Measurements from ENCODE around the gene AHSP.
"Not testable (repeated sequence)": the region's sequence is repeated elsewhere in the genome, so short reads cannot be mapped to it uniquely, and the experiment has no call there.

AHSP gene

DNA sequence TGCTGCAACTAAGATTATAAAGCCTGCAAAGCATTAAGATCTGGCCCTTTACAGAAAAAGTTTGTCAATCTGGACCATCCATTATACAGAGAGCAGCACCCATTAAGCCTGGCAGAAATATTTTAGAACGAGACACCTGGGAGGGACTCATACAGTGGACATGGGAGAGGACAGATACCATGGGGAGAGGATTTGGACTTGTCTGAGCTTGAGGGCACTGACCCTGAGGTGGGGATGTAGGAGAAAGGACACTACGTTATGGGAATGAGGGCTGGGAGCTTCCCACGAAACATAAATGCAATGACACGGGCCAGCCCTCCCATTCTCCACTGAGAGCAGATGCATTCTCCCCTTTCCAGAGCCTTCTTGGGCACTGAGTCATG lies 25.7 kb upstream of the AHSP start:
- Histone ChIP-seq H3K27ac (ENCODE audit: low read length) (no peak overlapping the region), H3K4me1 (ENCODE audit: control insufficient read depth in 1 of 2, insufficient read depth in 2 of 2, low read length in 2 of 2) (peaks cover 3 to 9% of the 10 kb centered on the region in 2 donors), H3K9me3 (ENCODE audit: control insufficient read depth in 1 of 2, low read length in 2 of 2) (no peaks in the 10 kb centered on the region), H3K36me3 (ENCODE audit: control insufficient read depth in 1 of 2, insufficient read depth in 2 of 2, low read length in 2 of 2) (peaks cover 26 to 32% of the 10 kb centered on the region in 2 donors), H3K27me3 (ENCODE audit: low read depth, low read length) (no peaks in the 10 kb centered on the region), H3K4me3 (ENCODE audit: low read depth in 1 of 2, low read length in 2 of 2) (no peak overlapping the region)

DNA sequence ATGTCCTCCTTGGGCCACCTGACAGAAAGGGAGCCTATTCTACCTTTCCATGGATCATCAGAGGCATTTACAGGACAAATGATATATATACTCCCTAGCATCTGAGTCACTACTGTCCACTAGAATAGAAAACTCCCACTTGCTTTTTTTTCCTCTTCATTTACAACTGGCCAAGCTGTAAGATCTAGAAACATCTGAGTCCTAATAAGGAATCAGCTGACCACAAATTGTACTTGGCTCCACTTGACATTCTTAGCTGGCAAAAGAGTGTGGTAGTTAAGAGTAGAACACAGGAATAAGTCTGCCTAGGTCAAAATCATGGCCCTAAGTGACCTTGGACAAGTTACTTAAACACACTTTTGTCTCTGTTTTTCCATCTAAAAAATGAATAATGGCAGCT lies 24.7 kb upstream of the AHSP start:
- Histone ChIP-seq H3K4me3 (ENCODE audit: low read depth in 1 of 2, low read length in 2 of 2) (no peak overlapping the region), H3K4me1 (ENCODE audit: control insufficient read depth in 1 of 2, insufficient read depth in 2 of 2, low read length in 2 of 2) (peaks cover 7 to 16% of the 10 kb centered on the region in 2 donors), H3K27me3 (ENCODE audit: low read depth, low read length) (no peaks in the 10 kb centered on the region), H3K36me3 (ENCODE audit: control insufficient read depth in 1 of 2, insufficient read depth in 2 of 2, low read length in 2 of 2) (peaks cover 21 to 24% of the 10 kb centered on the region in 2 donors), H3K9me3 (ENCODE audit: control insufficient read depth in 1 of 2, low read length in 2 of 2) (no peaks in the 10 kb centered on the region), H3K27ac (ENCODE audit: low read length) (no peak overlapping the region)

DNA sequence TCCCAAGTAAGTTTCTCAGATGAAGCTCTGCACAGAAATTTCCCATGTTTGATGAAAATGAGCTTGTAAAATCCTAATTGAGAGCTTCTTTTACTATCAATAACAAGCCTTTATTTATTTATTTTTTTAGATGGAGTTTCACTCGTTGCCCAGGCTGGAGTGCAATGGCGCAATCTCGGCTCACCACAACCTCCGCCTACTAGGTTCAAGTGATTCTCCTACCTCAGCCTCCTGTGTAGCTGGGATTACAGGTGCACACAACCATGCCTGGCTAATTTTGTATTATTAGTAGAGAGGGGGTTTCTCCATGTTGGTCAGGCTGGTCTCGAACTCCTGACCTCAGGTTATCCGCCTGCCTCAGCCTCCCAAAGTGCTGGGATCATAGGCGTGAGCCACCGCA lies 24.1 kb upstream of the AHSP start:
- Histone ChIP-seq H3K36me3 (ENCODE audit: control insufficient read depth in 1 of 2, insufficient read depth in 2 of 2, low read length in 2 of 2) (peaks cover 16 to 19% of the 10 kb centered on the region in 2 donors), H3K4me1 (ENCODE audit: control insufficient read depth in 1 of 2, insufficient read depth in 2 of 2, low read length in 2 of 2) (peaks cover 7 to 16% of the 10 kb centered on the region in 2 donors)
- not testable (repeated sequence) for H3K27me3 ChIP-seq (ENCODE audit: low read depth, low read length); H3K27ac ChIP-seq (ENCODE audit: low read length); H3K4me3 ChIP-seq (ENCODE audit: low read depth in 1 of 2, low read length in 2 of 2); H3K9me3 ChIP-seq (ENCODE audit: control insufficient read depth in 1 of 2, low read length in 2 of 2)

DNA sequence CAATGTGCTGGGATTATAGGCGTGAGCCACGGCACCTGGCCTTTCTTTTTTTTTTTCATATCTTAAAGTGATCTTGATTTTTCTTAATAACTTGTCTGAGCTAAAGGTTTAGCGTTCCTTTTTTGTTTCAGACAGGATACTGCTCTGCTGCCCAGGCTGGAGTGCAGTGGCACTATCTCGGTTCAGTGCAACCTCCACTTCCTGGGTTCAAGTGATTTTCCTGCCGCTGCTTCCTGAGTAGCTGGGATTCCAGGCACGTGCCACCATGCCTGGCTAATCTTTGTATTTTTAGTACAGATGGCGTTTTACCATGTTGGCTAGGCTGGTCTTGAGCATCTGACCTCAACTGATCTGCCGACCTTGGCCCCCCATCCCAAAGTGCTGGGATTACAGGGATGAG lies 23.5 kb upstream of the AHSP start:
- Histone ChIP-seq H3K27ac (ENCODE audit: low read length) (no peak overlapping the region), H3K36me3 (ENCODE audit: control insufficient read depth in 1 of 2, insufficient read depth in 2 of 2, low read length in 2 of 2) (peaks cover 10 to 13% of the 10 kb centered on the region in 2 donors), H3K4me1 (ENCODE audit: control insufficient read depth in 1 of 2, insufficient read depth in 2 of 2, low read length in 2 of 2) (peaks cover 11 to 18% of the 10 kb centered on the region in 2 donors), H3K4me3 (ENCODE audit: low read depth in 1 of 2, low read length in 2 of 2) (no peak overlapping the region), H3K27me3 (ENCODE audit: low read depth, low read length) (no peaks in the 10 kb centered on the region), H3K9me3 (ENCODE audit: control insufficient read depth in 1 of 2, low read length in 2 of 2) (no peaks in the 10 kb centered on the region)

DNA sequence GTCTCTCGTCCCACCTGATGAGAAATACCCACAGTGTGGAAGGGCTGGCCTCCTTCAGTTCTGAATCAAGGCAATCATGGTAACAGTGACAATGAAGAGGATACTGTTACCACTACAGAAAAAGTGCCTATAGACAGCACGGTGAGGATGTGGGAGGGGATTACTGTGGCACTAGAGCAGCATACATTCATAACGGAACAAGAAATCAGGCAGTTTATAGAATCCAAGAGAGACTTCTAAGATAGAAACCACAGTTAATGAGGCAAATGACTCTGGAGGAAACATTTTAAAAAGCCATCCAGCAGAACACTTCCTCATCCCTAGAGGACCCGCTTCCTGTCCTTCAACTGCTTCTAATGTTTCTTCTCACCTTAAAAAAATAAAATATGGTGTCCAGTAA lies 22.2 kb upstream of the AHSP start:
- Histone ChIP-seq H3K4me1 (ENCODE audit: control insufficient read depth in 1 of 2, insufficient read depth in 2 of 2, low read length in 2 of 2) (peaks cover 12 to 26% of the 10 kb centered on the region in 2 donors), H3K4me3 (ENCODE audit: low read depth in 1 of 2, low read length in 2 of 2) (no peak overlapping the region), H3K36me3 (ENCODE audit: control insufficient read depth in 1 of 2, insufficient read depth in 2 of 2, low read length in 2 of 2) (peaks cover 0 to 5% of the 10 kb centered on the region in 2 donors), H3K9me3 (ENCODE audit: control insufficient read depth in 1 of 2, low read length in 2 of 2) (no peaks in the 10 kb centered on the region), H3K27ac (ENCODE audit: low read length) (no peak overlapping the region), H3K27me3 (ENCODE audit: low read depth, low read length) (no peaks in the 10 kb centered on the region)

DNA sequence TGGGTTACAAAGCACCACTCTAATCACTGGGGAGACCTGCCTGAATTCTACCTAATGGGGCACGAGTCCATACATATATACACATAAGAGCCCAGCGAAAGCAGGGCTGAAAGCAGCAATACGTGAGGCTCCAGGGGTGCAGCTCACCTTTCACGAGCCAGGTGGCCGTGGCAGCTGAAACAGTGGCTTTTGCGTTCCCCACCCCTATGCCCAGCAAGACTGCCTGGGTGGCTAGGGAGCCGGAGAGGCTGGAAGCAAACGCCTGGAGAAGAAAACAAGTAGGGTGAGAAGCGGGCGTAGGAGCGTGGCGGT lies 20.1 kb upstream of the AHSP start:
- no peaks in the 10 kb centered on the region for H3K9me3 ChIP-seq (ENCODE audit: control insufficient read depth in 1 of 2, low read length in 2 of 2)
- peaks cover 12 to 26% of the 10 kb centered on the region in 2 donors for H3K4me1 ChIP-seq (ENCODE audit: control insufficient read depth in 1 of 2, insufficient read depth in 2 of 2, low read length in 2 of 2)
- H3K36me3 ChIP-seq (ENCODE audit: control insufficient read depth in 1 of 2, insufficient read depth in 2 of 2, low read length in 2 of 2): peaks cover 0 to 5% of the 10 kb centered on the region in 2 donors
- peak overlapping the region; percentile 97 for H3K27ac ChIP-seq (ENCODE audit: low read length)
- no peaks in the 10 kb centered on the region for H3K27me3 ChIP-seq (ENCODE audit: low read depth, low read length)
- H3K4me3 ChIP-seq (ENCODE audit: low read depth in 1 of 2, low read length in 2 of 2): peak overlapping the region; percentile 78 to 96

DNA sequence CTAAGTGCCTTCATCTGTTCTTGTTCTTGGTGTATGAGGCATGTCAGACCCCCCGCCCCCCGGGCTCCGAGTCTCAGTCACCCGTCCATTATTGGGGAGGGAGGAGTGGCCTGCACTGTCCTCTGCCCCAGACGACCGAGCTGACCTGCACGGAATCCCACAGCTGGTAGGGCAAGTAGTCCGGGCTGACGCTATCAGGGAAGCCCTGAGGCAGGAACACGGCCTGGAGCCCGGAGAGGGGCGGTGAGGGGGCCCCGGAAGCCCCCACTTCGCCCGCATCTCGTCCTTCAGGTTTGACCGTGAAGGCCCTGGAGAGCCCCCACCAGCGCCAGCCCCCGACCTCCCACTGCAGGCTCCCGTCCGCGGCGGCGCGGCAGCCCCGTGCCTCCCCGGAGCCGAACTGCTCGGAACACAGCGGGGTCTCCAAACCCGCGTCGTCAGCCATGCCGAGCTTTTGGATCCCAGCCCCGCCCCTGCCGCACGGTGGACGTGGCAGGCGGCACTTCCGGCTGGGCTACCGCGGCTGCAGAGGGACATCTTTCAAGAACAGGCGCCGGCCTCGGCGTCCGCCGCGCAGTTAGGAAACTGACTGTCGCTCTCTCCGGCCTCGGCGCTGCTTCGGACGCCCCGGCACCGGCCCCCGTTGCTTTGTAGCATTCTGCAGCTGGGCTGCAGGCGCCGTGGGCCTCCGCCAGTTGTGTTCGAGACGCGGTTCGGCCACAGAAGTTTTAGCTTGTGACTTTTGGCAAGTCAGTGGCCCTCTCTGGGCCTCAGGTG lies 19.6 kb upstream of the AHSP start, which contains the start of gene RUSF1:
Gene RUSF1 (minus strand): TSS at position 463 of the 777 bp plus-strand sequence. CDS start 18 bp downstream, at position 445.
- H3K27ac ChIP-seq (ENCODE audit: low read length): peak within 1 kb of the TSS; percentile 97
- H3K4me1 ChIP-seq (ENCODE audit: control insufficient read depth in 1 of 2, insufficient read depth in 2 of 2, low read length in 2 of 2): peaks cover 12 to 26% of the 10 kb centered on the region in 2 donors
- peak within 1 kb of the TSS; percentile 78 to 96 for H3K4me3 ChIP-seq (ENCODE audit: low read depth in 1 of 2, low read length in 2 of 2)
- H3K27me3 ChIP-seq (ENCODE audit: low read depth, low read length): no peaks in the 10 kb centered on the region
- H3K36me3 ChIP-seq (ENCODE audit: control insufficient read depth in 1 of 2, insufficient read depth in 2 of 2, low read length in 2 of 2): peaks cover 0 to 5% of the 10 kb centered on the region in 2 donors
- no peaks in the 10 kb centered on the region for H3K9me3 ChIP-seq (ENCODE audit: control insufficient read depth in 1 of 2, low read length in 2 of 2)

DNA sequence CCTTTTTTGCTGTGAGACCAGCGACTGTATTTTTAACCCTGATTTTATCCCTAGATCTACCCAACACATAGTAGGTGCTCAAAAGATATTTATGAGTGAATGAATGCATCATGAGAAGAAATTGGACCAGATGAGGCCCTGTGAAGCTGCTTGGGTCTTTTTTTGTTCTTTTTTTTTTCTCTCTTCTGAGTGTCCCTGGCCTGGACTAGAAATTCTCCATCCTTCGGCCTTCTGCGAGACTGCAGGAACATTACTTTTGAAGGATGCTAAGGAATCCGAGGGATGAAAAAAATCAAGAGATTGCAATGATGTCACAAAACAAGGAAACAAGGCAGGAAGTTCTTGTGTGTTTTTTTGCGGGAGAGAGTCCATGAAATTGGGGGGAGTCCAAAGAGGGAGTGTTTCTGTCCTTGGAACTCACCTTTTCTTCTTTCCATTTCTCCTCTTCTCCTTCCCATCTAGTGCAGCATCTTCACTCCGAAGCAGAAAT lies 18.9 kb upstream of the AHSP start:
- H3K27ac ChIP-seq (ENCODE audit: low read length): peak overlapping the region; percentile 97
- H3K4me3 ChIP-seq (ENCODE audit: low read depth in 1 of 2, low read length in 2 of 2): peak overlapping the region; percentile 78 to 96
- H3K9me3 ChIP-seq (ENCODE audit: control insufficient read depth in 1 of 2, low read length in 2 of 2): no peaks in the 10 kb centered on the region
- H3K4me1 ChIP-seq (ENCODE audit: control insufficient read depth in 1 of 2, insufficient read depth in 2 of 2, low read length in 2 of 2): peaks cover 12 to 26% of the 10 kb centered on the region in 2 donors
- H3K36me3 ChIP-seq (ENCODE audit: control insufficient read depth in 1 of 2, insufficient read depth in 2 of 2, low read length in 2 of 2): peaks cover 0 to 5% of the 10 kb centered on the region in 2 donors
- H3K27me3 ChIP-seq (ENCODE audit: low read depth, low read length): no peaks in the 10 kb centered on the region

DNA sequence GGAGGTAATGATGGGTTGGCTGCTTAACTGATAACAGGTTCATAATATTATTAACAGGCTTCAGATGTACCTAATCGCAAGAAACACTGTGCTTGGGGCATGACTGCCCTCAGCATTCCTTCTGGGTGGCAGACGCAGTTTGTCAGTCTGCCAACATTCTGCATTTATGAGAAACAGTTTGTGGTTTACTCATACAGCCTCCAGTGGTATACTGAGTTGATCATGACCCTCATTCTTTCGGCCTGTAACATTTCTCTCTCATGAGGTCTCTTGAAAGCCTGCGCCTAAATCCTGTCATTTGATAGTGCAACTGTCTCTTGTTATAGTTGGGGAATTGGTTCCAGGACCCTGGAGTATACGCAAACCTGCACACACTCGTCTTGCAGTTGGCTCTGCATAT lies 14.6 kb upstream of the AHSP start:
- H3K9me3 ChIP-seq (ENCODE audit: control insufficient read depth in 1 of 2, low read length in 2 of 2): no peaks in the 10 kb centered on the region
- no peak overlapping the region for H3K27ac ChIP-seq (ENCODE audit: low read length)
- H3K27me3 ChIP-seq (ENCODE audit: low read depth, low read length): no peaks in the 10 kb centered on the region
- H3K36me3 ChIP-seq (ENCODE audit: control insufficient read depth in 1 of 2, insufficient read depth in 2 of 2, low read length in 2 of 2): no peaks in the 10 kb centered on the region
- peaks cover 5 to 9% of the 10 kb centered on the region in 2 donors for H3K4me1 ChIP-seq (ENCODE audit: control insufficient read depth in 1 of 2, insufficient read depth in 2 of 2, low read length in 2 of 2)
- H3K4me3 ChIP-seq (ENCODE audit: low read depth in 1 of 2, low read length in 2 of 2): no peak overlapping the region

DNA sequence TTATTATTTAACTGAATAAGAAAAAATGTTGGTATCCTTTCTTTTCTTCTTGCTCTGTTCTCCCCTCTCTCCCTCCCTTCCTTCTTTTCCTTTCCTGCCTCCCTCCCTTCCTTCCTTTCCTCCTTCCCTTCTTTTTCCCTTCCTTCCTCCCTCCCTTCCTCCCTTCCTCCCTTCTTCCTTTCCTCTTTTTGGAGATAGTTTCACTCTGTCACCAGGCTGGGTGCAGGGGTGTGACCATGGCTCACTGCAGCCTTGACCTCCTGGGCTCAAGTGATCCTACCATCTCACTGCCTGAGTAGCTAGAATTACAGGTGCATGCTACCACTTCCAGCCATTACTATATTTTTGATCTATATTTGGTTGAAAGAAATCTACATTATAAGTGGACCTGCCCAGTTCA lies 13.8 kb upstream of the AHSP start:
- H3K27me3 ChIP-seq (ENCODE audit: low read depth, low read length): no peaks in the 10 kb centered on the region
- H3K4me3 ChIP-seq (ENCODE audit: low read depth in 1 of 2, low read length in 2 of 2): no peak overlapping the region
- H3K27ac ChIP-seq (ENCODE audit: low read length): no peak overlapping the region
- peaks cover 4 to 9% of the 10 kb centered on the region in 2 donors for H3K4me1 ChIP-seq (ENCODE audit: control insufficient read depth in 1 of 2, insufficient read depth in 2 of 2, low read length in 2 of 2)
- no peaks in the 10 kb centered on the region for H3K9me3 ChIP-seq (ENCODE audit: control insufficient read depth in 1 of 2, low read length in 2 of 2)
- H3K36me3 ChIP-seq (ENCODE audit: control insufficient read depth in 1 of 2, insufficient read depth in 2 of 2, low read length in 2 of 2): no peaks in the 10 kb centered on the region

DNA sequence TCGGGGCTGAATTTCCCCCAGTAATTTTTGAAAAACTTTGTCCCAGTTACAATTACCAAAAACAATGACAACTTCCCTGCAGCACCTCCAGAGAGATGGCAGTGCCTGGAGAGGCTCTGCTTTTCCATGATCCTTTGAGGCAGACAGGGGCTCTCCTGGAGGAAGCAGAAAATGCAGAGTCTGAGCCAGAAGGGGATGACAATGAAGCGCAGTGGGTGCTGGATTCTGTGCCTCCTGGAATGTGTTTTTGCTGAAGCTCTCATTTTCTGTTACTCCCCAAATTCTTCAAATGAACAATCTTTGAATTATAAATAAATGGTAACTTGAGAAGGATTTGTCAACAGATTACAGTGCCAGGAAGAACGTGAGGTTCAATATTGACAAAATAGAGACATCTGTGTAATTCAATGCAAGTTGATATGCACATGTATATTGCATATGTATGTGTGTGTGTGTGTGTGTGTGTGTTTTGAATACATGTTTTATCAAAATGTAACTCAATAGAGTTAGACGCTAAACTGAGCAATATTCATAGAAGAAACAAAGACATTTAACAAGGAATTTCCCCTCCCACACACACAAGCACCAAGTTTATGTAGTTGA lies 9.8 kb upstream of the AHSP start:
- Histone ChIP-seq H3K9me3 (ENCODE audit: control insufficient read depth in 1 of 2, low read length in 2 of 2) (no peaks in the 10 kb centered on the region), H3K4me3 (ENCODE audit: low read depth in 1 of 2, low read length in 2 of 2) (no peak overlapping the region), H3K4me1 (ENCODE audit: control insufficient read depth in 1 of 2, insufficient read depth in 2 of 2, low read length in 2 of 2) (no peaks in the 10 kb centered on the region)

More for the DNA sequence above, 9.8 kb upstream of the AHSP start:
- H3K27ac ChIP-seq (ENCODE audit: low read length): no peak overlapping the region
- H3K27me3 ChIP-seq (ENCODE audit: low read depth, low read length): no peaks in the 10 kb centered on the region
- no peaks in the 10 kb centered on the region for H3K36me3 ChIP-seq (ENCODE audit: control insufficient read depth in 1 of 2, insufficient read depth in 2 of 2, low read length in 2 of 2)
